HepG2 (cell line): Measurements from ENCODE around the gene STIP1. TPM values are rescaled to one million over a fixed set of nuclear protein-coding genes. Genes with fewer than 3 reads are reported as not detected.
A peak's percentile ranks its signal among the peaks of the same experiment; 100 is the strongest.

Source experiments
- GPN1 ChIP-seq: sonication (generic); formaldehyde crosslinking; IDR thresholded peaks from 2 replicates; pipeline ENCODE4 v1.5.1; 2020; ENCODE audit warnings: missing genetic modification reagents, borderline replicate concordance
- IKZF4 ChIP-seq: sonication (generic); formaldehyde crosslinking; IDR thresholded peaks from 2 replicates; pipeline ENCODE4 v1.5.1; 2020; ENCODE audit warnings: borderline replicate concordance, mild to moderate bottlenecking, low read depth, missing genetic modification reagents; ENCODE audit errors: not compliant biosample characterization
- IKZF5 ChIP-seq: IDR thresholded peaks from 2 replicates; pipeline ENCODE4 v1.6.1; 2018; ENCODE audit warnings: missing genetic modification reagents, mild to moderate bottlenecking, missing compliant biosample characterization
- KAT2B ChIP-seq: fragments of 150-350 bp; IDR thresholded peaks from 2 replicates; pipeline ENCODE4 v1.6.1; 2014; ENCODE audit warnings: low read depth, low read length, borderline replicate concordance
- KDM2A ChIP-seq: sonication (generic); formaldehyde crosslinking; IDR thresholded peaks from 2 replicates; pipeline ENCODE4 v1.4.0; 2020; ENCODE audit warnings: low read depth, missing genetic modification reagents, borderline replicate concordance
- POLR2AphosphoS2 ChIP-seq: IDR thresholded peaks from 2 replicates; pipeline ENCODE4 v1.6.1; 2011; ENCODE audit warnings: low read depth, low read length, improper control_type of control experiment
- PRPF4 ChIP-seq: fragments of 200-400 bp; formaldehyde crosslinking; IDR thresholded peaks from 2 replicates; pipeline ENCODE4 v1.6.1; 2016; ENCODE audit warnings: low read length, low read depth; ENCODE audit not compliant: poor library complexity, severe bottlenecking
- SIN3B ChIP-seq: fragments of 150-350 bp; IDR thresholded peaks from 2 replicates; pipeline ENCODE4 v1.6.1; 2014; ENCODE audit warnings: low read length
- STAT6 ChIP-seq: sonication (generic); formaldehyde crosslinking; IDR thresholded peaks from 2 replicates; pipeline ENCODE4 v1.4.0; 2020; ENCODE audit warnings: missing genetic modification reagents, mild to moderate bottlenecking, borderline replicate concordance
- THAP11 ChIP-seq: IDR thresholded peaks from 2 replicates; pipeline ENCODE4 v1.6.1; 2016; ENCODE audit warnings: missing biosample characterization, missing genetic modification reagents
- ZFAT ChIP-seq: sonication (generic); formaldehyde crosslinking; conservative IDR thresholded peaks from 2 replicates; pipeline ENCODE4 v1.8.1; 2023; ENCODE audit warnings: missing genetic modification reagents, inconsistent platforms
- ZMAT3 ChIP-seq: sonication (generic); formaldehyde crosslinking; conservative IDR thresholded peaks from 2 replicates; pipeline ENCODE4 v1.7.0; 2021; ENCODE audit warnings: missing genetic modification reagents
- ZNF142 ChIP-seq: sonication (generic); formaldehyde crosslinking; IDR thresholded peaks from 2 replicates; pipeline ENCODE4 v1.4.0; 2020; ENCODE audit warnings: missing genetic modification reagents
- ZNF546 ChIP-seq: sonication (generic); formaldehyde crosslinking; conservative IDR thresholded peaks from 2 replicates; pipeline ENCODE4 v1.8.1; 2023; ENCODE audit warnings: mild to moderate bottlenecking, missing genetic modification reagents
- ZNF556 ChIP-seq: sonication (generic); formaldehyde crosslinking; IDR thresholded peaks from 2 replicates; pipeline ENCODE4 v1.4.0; 2020; ENCODE audit warnings: mild to moderate bottlenecking, missing genetic modification reagents, borderline replicate concordance
- ZNF597 ChIP-seq: sonication (generic); formaldehyde crosslinking; IDR thresholded peaks from 2 replicates; pipeline ENCODE4 v1.5.0; 2020; ENCODE audit warnings: missing genetic modification reagents
- ZSCAN12 ChIP-seq: sonication (generic); formaldehyde crosslinking; IDR thresholded peaks from 2 replicates; pipeline ENCODE4 v1.9.0; 2021; ENCODE audit warnings: mild to moderate bottlenecking, missing genetic modification reagents
- polyA plus RNA-seq, 8 experiments: library from polyadenylated mRNA; depleted of rRNA in 3 of 8; stranded (reverse) in 7 of 8; unstranded in 1 of 8; fragments of >200 nt; fragmentation: Illumina TruSeq in 4 of 8; extraction: Trizol in 4 of 8; gene quantifications; 2 replicates each; pipeline versions ENCODE4 v1.2.1 to v1.2.3, GENCODE V29; 2011 to 2016; ENCODE audit warnings: low read depth in 4 of 8, missing spikeins in 1 of 8, mixed read lengths in 1 of 8; ENCODE audit not compliant: insufficient read depth in 1 of 8
- total RNA-seq, 5 experiments: library from RNA; depleted of rRNA; stranded (reverse); fragments of >200 nt; fragmentation: Illumina TruSeq; extraction: Trizol; gene quantifications; 2 replicates each; pipeline ENCODE4 v1.2.3, GENCODE V29; 2016; ENCODE audit warnings: low read depth in 1 of 5

STIP1 gene
- total and polyA plus RNA-seq, 2 of the 13 experiments (the other 11 are each of a cell fraction or from before 2014, with no cell fraction given) = 81.1 to 217 TPM

- TF ChIP-seq KAT2B (no peak), KDM2A (CRISPR knock-in tag) (peak; percentile 71; the same call in 1 of the 2 replicates), ZNF546 (CRISPR knock-in tag) (no peak; the same call in 1 of the 2 replicates), ZNF142 (peak; percentile 91), IKZF4 (CRISPR knock-in tag) (peak; percentile 85), POLR2AphosphoS2 (no peak), IKZF5 (CRISPR knock-in tag) (peak; percentile 67), ZSCAN12 (no peak), GPN1 (CRISPR knock-in tag) (no peak), ZNF556 (CRISPR knock-in tag) (no peak), SIN3B (no peak), PRPF4 (no peak), THAP11 (peak; percentile 99), ZFAT (CRISPR knock-in tag) (0 out of 2 replicates have a peak, but pooled peaks have one; percentile 24), ZNF597 (CRISPR knock-in tag) (no peak), STAT6 (CRISPR knock-in tag) (no peak; the same call in 1 of the 2 replicates), ZMAT3 (CRISPR knock-in tag) (peak; percentile 77)
Observed at GRCh38 chr11:64165842-64166635, 19.9 kb upstream of the STIP1 start, which contains the start of gene MACROD1 (continued).
